GM12874 (cell line): ENCODE results near the gene OLFM4.

Experiments
- CTCF ChIP-seq: IDR thresholded peaks from 2 replicates; pipeline ENCODE4 v1.5.1; 2011; ENCODE audit warnings: low read depth, mild to moderate bottlenecking, control low read depth, low read length, moderate library complexity; ENCODE audit not compliant: insufficient read depth

Gene OLFM4

GRCh38 chr13:53028637-53029203, at the start of gene OLFM4:
Gene OLFM4 (plus strand): TSS chr13:53028813. CDS start chr13:53028837, 24 bp downstream.
- no peak for TF ChIP-seq CTCF

GRCh38 chr13:52978989-52979388, 49.6 kb upstream of the OLFM4 start:
- TF ChIP-seq CTCF, result no peak

DNA sequence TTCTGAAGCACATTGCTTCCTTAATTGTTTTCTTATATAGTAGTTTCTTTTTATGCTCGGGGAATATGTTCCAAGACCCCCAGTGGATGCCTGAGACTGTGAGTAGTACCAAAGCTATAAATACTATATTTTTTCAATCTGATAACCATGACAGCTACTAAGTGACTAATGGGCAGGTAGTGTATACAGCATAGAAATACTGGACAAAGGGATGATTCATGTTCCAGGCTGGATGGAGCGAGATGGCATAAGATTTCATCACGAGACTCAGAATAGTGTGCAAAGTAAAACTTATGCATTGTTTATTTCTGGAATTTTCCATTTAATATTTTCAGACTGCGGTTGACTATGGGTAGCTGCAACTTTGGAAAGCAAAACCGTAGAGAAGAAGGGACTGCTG, 47.9 kb upstream of the OLFM4 start:
- TF ChIP-seq CTCF, result no peak

- no peak for TF ChIP-seq CTCF
These were observed 44.8 kb upstream of the OLFM4 start for GRCh38 chr13:52983836-52984235.

DNA sequence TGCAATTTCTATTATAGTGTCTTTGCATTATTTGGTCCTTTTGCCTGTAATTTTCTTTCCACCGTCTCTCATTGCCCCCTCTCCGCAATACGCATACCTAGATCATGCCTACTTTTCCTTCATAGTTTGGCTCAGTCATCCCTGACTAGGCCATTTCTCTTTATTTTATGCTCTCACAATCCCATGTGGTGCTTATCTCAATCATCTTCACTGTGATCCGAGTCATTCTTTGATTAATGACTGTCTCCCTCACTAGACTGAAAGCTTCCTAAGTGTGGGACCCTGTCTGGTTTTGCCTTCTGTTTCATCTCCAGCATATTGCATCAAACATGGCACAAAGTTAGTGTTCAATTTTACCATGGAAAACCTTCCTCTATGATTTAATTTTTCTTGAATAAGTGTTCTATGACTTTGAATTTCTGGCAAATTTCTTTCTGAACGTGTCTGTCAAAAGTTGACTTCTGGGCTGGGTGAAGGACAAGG, 43.7 kb upstream of the OLFM4 start:
- TF ChIP-seq CTCF, result no peak

DNA sequence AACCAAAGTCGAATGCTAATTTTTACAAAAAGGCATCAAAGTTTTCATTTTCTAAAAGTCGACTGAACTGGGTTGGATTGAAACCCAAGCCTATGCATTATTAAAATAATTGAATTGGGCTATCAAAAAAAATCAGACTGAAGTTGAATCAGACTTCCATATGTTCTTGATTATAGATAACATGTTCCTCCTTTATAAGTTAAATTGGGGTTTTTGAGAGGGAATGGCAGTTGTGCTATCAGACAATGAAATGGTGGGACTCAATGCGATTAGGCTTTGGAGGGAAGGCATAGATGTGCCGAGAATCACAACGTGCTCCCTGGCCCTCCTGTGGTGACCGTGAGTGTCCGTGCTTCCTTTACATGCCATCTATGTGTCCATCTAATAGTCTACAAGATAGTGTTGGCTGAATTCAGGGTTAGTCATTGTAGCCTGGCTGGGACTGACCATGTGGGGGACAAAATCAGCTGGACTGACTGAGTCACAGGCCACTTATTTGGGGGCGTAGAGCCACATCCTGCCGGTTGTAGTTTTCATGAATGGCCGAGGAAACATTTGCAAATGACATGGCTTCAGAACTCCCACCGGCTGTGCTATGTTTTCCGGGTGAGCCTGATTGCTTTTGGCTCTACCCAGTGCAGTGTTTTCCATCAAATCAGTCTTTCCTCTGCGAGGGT, 37.1 kb upstream of the OLFM4 start:
- TF ChIP-seq CTCF, result no peak

- TF ChIP-seq CTCF, result no peak
These were observed 36.5 kb upstream of the OLFM4 start for GRCh38 chr13:52992110-52992509.
